Stimulated activated CD4-positive, alpha-beta T cell treated with anti-CD3 and anti-CD28 coated beads, Interleukin-12 subunit alpha, Interleukin-12 subunit beta, amount 100 ng/mL, for 48 hours (primary cell): Measurements from ENCODE around the gene C20orf173.
A peak's percentile ranks its signal among the peaks of the same experiment; 100 is the strongest.
"Not testable (repeated sequence)": the region's sequence is repeated elsewhere in the genome, so short reads cannot be mapped to it uniquely, and the experiment has no call there.

Experiments
- DNase-seq, 3 donors: peaks; one replicate each; pipeline ENCODE4 v3.0.0-alpha.2; 2020; ENCODE audit warnings: low read depth in 2 of 3, low spot score in 1 of 3

The C20orf173 gene

GRCh38 chr20:35547329-35547728 is 17.9 kb upstream of the C20orf173 start:
- no peak for DNase-seq

GRCh38 chr20:35546127-35546526 is 16.7 kb upstream of the C20orf173 start:
- DNase-seq: no peak

GRCh38 chr20:35544941-35545340 is 15.5 kb upstream of the C20orf173 start:
- not testable (repeated sequence) for DNase-seq

- no peak for DNase-seq
These were observed 15.0 kb upstream of the C20orf173 start for GRCh38 chr20:35544436-35544835.

- no peak for DNase-seq
These were observed 13.5 kb upstream of the C20orf173 start for GRCh38 chr20:35542990-35543389.

- DNase-seq: peak; percentile 95 to 97 (median 97)
These were observed 12.6 kb upstream of the C20orf173 start, which contains the start of gene ERGIC3 for GRCh38 chr20:35541783-35542662. Gene ERGIC3, plus strand, starts transcription at chr20:35542078. Its CDS starts 20 bp downstream, at chr20:35542098.

- no peak for DNase-seq
These were observed 11.8 kb upstream of the C20orf173 start for GRCh38 chr20:35541118-35541782.

GRCh38 chr20:35539756-35540212 is 10.3 kb upstream of the C20orf173 start:
- peak in 1 of 3 donors; percentile 7 for DNase-seq

GRCh38 chr20:35527122-35527769 is 2.2 kb downstream of the C20orf173 start:
- no peak for DNase-seq

GRCh38 chr20:35525639-35526038 is 3.8 kb downstream of the C20orf173 start:
- DNase-seq: no peak

GRCh38 chr20:35523298-35523888 is 6.1 kb downstream of the C20orf173 start:
- DNase-seq: peak in 1 of 3 donors; percentile 27

GRCh38 chr20:35518955-35519354 is 10.5 kb downstream of the C20orf173 start:
- DNase-seq: no peak

- DNase-seq: not testable (repeated sequence)
These were observed 11.7 kb downstream of the C20orf173 start for GRCh38 chr20:35517767-35518166.

- no peak for DNase-seq
These were observed 12.3 kb downstream of the C20orf173 start for GRCh38 chr20:35517125-35517524.

- DNase-seq: no peak
These were observed 13.4 kb downstream of the C20orf173 start for GRCh38 chr20:35515949-35516645.

- DNase-seq: no peak
These were observed 14.1 kb downstream of the C20orf173 start for GRCh38 chr20:35515341-35515740.

- no peak for DNase-seq
These were observed 15.0 kb downstream of the C20orf173 start for GRCh38 chr20:35514371-35514932.

- no peak for DNase-seq
These were observed 17.5 kb downstream of the C20orf173 start for GRCh38 chr20:35511814-35512420.

GRCh38 chr20:35510951-35511735 is 18.3 kb downstream of the C20orf173 start:
- no peak for DNase-seq
